MG63 (cell line): ENCODE measurements around the gene DMRT3. TPM values are rescaled to one million over a fixed set of nuclear protein-coding genes. Genes with fewer than 3 reads are reported as not detected.
A peak's percentile ranks its signal among the peaks of the same experiment; 100 is the strongest.

Source experiments
- DNase-seq: peaks from one replicate; pipeline ENCODE4 v3.0.0-alpha.2; 2020
- H3K27me3 ChIP-seq: fragments of 250-450 bp; sonication (Bioruptor Pico); 2 replicates; pipeline ENCODE4 v1.5.1; 2020; ENCODE audit warnings: mild to moderate bottlenecking, moderate library complexity
- H3K36me3 ChIP-seq: fragments of 250-450 bp; sonication (Bioruptor Pico); 2 replicates; pipeline ENCODE4 v1.5.1; 2020; ENCODE audit warnings: mild to moderate bottlenecking, moderate library complexity
- H3K4me3 ChIP-seq: fragments of 250-450 bp; sonication (Bioruptor Pico); 2 replicates; pipeline ENCODE4 v1.5.1; 2020; ENCODE audit warnings: mild to moderate bottlenecking, moderate library complexity
- H3K9me3 ChIP-seq: fragments of 250-450 bp; sonication (Bioruptor Pico); 2 replicates; pipeline ENCODE4 v1.5.1; 2020; ENCODE audit warnings: mild to moderate bottlenecking, moderate library complexity
- total RNA-seq: library from RNA; depleted of rRNA; stranded (reverse); fragments of >200 nt; shearing (Covaris generic); gene quantifications from 2 replicates; pipeline ENCODE4 v1.2.3, GENCODE V29; 2014; ENCODE audit warnings: low replicate concordance

The DMRT3 gene
- total RNA-seq, 1 experiment from 2014 or later: not detected

DNA sequence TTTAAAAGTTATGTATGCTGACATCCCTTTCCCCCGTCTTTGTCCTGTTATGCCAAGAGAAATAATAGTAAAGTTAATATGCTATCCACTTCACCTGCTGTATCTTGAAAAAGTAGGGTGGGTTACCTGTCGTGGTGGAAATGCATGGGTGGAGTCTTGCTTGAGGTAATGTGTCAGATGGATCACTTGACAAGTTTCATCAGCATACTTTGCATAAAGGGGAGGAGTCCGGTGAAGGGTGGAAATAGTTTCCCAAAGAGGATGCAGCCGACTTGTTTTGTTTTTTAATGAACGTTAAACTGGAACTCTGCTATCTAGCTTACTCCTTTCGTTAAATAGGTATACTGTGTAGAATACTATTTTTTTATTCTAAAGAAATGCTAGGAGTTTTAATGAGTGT, 9.0 kb upstream of the DMRT3 start:
- Histone ChIP-seq H3K9me3 (no peaks in the 10 kb centered on the region), H3K36me3 (no peaks in the 10 kb centered on the region), H3K4me3 (peak overlapping the region; percentile 44), H3K27me3 (no peaks in the 10 kb centered on the region)
- DNase-seq: no peak

DNA sequence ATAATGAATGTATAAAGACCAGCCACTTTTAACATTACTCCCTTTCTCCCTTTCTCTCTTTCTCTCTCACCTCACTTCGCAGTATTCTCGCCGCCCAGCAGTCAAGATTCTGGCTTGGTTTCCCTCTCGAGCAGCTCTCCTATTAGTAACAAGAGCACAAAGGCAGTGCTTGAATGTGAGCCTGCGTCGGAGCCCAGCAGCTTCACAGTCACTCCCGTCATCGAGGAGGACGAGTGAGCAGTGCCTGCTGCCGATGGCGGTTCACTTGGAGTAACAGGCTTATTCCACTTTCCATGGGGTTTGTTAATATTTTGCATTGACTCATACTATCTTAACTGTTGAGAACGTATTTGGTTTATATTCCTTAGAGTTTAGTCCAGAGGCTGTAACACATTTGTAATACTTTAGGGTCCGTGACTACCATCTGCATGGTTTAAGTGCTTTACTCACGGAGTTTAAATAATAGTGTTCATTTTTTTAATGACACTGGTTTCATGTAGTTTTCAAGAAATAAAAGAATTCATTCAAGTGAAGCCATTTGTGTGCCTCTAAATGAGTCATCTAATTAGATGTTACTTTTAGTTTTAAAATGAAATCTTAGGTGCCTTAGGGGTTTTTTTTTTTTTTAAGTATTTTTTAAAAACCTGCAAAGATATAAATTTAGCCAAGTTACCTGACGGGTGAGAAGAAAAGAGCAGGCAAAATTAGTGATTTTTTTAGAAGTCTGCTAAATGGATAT, 8.4 kb upstream of the DMRT3 start:
- no peaks in the 10 kb centered on the region for H3K9me3 ChIP-seq
- H3K4me3 ChIP-seq: peak overlapping the region; percentile 44
- peak; percentile 72 for DNase-seq
- no peaks in the 10 kb centered on the region for H3K36me3 ChIP-seq
- H3K27me3 ChIP-seq: no peaks in the 10 kb centered on the region

DNA sequence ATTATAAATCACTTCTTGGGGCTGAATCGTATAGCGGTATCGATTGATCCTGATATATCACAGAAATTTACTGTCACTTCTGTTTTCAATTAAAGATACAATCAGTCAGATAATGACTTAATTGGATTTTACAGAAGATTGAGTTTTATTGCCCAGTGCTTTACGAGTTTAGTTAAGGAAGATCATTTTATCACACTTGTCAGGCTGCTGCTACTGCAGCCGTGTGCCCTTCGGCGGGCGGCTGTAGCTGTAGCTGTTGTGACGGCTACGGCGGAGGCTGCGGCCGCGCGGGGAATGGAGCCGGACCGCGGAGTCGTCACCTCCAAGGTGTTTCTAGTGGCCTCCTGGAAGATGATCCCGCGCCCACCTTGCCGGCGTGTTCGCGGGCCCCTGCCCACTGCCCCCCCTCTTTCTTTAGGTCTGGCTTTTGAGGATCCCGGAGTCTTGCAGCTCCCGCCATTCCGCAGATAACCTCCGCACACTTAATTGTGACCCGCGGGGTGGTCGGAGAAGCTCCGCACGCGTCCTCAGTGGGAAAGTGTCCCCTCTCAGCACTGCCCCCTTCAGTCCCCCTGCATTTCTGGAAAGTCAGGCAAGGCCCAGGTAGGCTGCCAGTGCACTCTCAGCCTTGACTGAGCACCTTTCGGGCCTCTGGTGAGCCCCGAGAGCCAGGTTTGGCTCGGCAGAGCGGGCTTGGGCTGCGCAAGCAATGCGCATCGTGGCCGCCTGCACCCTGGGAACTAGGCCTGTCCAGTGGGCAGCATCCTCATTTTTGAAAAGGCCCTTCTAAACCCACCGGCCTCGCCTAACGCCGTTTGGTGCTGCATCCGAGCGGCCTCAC, 6.9 kb upstream of the DMRT3 start:
- DNase-seq: no peak
- Histone ChIP-seq H3K36me3 (no peaks in the 10 kb centered on the region), H3K27me3 (no peaks in the 10 kb centered on the region), H3K9me3 (no peaks in the 10 kb centered on the region), H3K4me3 (0 out of 2 replicates have a peak overlapping the region, but pooled peaks have one; percentile 44)

DNA sequence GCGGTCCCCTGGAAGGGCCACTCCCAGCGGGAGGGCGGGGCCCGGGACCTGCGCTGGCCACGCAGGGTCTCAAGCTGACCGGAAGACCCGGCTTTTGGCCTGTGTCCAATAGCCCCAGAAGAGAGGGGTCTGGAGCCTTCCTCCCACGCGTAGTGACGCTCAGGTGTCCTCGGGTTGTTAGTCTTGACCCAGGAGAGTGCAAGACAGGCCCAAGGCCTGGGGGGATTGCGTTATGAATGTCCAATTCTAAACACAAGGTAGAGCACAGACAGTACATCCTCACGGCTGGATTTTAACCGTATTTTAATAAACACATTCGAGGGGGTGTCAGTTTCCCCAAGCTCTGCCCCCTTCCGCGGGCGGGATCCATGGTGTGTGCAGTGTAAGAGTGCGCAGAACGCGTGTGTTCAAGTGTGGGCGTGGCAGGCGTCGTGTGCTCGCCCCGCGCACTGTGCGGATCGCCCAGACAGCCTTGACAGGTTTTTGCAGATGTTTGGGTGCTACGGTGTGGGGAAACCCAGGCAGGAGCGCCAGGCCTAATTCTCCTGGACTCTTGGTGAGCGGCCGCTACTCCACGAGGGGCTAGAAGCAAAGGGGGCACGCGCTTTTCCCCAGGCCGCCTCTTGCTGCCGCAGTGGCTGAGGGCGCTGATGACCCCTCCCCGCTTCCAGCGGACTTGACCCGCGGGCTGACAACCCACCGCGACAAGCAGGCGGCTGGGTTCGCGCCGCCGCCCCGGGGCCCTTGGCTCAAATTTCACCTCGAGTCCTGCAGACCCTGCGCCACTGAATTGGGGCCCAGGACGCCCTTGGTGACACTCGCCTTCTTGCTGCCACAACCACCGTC, 6.1 kb upstream of the DMRT3 start:
- H3K4me3 ChIP-seq: no peak overlapping the region
- H3K36me3 ChIP-seq: no peaks in the 10 kb centered on the region
- no peak for DNase-seq
- H3K9me3 ChIP-seq: no peaks in the 10 kb centered on the region
- no peaks in the 10 kb centered on the region for H3K27me3 ChIP-seq

DNA sequence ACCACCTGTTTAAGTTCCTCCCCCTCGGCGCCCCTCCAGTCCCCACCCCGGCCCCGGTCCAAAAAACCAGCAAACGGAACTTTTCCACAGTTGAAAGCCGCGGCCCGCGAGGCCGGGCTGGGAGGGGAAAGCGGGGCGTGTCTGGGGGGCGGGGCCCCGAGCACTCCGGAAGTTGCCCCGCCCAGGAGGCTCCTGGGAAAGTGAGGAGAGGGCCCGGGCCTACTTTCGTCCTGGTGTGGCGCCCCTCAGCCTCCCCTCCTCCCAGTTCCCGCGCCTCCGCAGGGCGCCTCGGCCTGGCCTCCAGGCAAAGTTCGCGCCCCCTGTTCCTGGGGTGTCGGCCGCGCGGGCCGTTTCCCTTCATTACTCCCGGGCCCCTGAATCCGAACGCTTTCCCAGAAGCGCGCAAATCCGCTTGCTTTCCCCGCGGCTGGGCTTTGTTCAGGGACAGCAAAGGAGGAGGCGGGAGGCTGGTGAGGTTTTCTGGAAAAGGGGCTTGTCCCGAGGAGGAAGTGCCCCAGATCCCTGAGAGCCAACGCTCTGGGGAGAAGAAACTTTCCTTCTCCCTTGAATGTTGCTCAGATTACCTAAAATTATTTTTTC, 4.5 kb upstream of the DMRT3 start:
- Histone ChIP-seq H3K9me3 (no peaks in the 10 kb centered on the region), H3K27me3 (no peaks in the 10 kb centered on the region), H3K4me3 (peak overlapping the region; percentile 43), H3K36me3 (no peaks in the 10 kb centered on the region)
- DNase-seq: peak; percentile 69

DNA sequence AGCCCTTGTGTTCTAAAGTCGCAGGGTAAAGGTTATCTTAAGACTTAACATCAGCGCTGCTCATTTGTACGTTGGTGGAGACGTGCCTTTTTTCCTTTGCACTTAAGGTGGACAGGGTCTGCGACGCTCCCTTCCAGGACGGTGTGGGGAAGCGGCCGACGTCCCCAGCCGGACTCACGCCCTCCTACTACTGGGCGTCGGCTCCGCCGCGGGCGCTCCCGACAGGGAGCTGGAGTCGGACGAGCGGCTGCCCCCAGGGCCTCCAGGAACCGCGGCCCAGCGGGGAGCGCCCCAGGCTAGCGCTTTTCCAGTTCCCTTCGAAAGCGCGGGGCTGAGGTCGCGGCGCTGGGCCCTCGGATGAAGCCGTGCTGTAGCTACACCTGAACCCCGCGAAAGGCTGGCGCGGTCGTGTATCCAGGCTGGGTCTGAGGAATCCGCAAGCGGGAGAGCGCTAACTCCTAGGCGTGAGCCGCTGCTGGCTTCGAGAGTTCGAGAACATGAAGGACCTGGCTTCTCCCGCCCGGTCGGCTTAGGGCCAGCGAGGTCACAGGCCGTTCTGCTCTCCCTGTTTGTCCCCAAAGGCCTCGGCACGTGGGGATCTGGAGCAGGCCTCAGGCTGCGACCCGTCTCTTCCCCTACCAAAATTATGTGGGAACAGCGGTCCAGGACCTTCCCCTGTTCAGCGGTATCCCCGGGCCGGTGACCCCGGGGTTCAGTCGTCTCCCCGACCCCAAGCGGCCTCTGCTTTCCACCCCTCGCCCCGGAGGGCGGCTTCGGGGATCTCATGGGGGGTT, 3.8 kb upstream of the DMRT3 start:
- no peaks in the 10 kb centered on the region for H3K36me3 ChIP-seq
- no peaks in the 10 kb centered on the region for H3K27me3 ChIP-seq
- no peak for DNase-seq
- no peaks in the 10 kb centered on the region for H3K9me3 ChIP-seq
- peak overlapping the region; percentile 43 for H3K4me3 ChIP-seq

DNA sequence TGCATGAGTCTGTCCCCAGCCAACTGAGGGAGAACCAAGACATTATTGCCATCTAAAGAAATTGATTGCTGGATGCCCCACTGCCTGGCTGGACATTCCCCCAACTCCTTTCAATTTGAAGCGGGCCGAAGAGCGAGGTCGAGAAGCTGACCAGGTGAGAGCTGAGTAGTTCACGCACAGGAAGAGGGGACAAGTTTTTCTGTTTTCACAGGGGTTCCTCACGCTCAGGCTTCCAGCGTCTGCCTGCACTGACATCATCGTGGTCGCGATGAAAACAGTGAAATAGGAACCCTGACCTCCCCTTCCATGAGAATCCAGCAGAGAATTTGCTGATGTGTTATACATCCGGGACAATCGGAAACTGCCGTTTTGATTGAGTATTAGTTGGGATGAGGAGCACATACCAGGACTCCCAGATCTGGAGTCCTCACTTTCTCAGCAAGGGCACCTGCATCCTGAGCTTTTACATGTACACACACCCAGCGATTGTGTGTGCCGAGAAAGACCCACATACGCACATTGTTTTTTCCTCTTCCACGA, 3.1 kb upstream of the DMRT3 start:
- Histone ChIP-seq H3K9me3 (no peaks in the 10 kb centered on the region), H3K36me3 (no peaks in the 10 kb centered on the region), H3K4me3 (no peak overlapping the region), H3K27me3 (no peaks in the 10 kb centered on the region)
- no peak for DNase-seq

DNA sequence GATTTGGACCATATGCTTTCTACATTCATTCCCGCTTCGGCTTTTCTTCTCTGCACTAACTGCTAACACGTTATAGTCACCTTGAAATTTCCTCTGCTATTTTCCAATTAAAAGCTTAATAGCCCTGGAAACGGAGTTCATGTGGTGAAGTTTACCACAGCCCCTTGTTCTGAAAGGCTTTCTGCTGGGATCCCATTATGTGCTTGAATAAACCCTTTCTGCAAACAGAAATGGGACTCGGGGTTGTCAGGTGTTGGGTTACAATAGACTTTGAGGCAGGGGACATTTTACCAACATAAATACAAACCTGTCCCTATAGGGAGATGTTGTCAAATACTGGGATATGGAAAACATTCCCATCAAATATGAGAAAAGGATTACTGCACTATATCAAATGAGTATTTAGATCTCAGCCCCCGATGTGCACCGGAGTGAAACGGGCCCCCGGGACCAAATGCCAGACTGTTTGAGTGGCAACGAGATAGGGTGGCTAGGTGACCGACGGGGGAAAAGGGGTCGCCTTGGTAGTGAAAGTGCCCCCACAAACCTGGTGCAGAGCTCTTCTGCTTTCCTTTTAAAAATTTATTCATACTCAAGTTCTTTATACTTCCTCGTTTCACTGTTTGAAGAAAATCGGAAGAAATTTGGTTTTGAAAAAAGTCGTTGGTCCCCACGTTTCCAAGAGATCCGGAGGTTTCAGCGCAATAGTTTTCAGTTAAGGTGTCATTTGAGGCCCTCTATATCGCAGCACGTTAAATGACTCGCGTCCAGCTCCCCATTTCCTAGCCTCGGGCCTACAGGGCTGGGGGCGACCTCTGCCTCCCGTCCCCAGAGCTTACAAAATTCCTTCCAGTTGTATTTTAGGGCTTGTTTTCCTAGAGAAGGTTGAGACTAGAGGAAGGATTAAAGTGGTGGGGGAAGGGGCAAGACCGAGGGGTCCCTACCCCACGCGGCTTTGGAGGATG, 2.1 kb upstream of the DMRT3 start:
- Histone ChIP-seq H3K36me3 (no peaks in the 10 kb centered on the region), H3K27me3 (no peaks in the 10 kb centered on the region), H3K4me3 (no peak overlapping the region), H3K9me3 (no peaks in the 10 kb centered on the region)
- DNase-seq: no peak

DNA sequence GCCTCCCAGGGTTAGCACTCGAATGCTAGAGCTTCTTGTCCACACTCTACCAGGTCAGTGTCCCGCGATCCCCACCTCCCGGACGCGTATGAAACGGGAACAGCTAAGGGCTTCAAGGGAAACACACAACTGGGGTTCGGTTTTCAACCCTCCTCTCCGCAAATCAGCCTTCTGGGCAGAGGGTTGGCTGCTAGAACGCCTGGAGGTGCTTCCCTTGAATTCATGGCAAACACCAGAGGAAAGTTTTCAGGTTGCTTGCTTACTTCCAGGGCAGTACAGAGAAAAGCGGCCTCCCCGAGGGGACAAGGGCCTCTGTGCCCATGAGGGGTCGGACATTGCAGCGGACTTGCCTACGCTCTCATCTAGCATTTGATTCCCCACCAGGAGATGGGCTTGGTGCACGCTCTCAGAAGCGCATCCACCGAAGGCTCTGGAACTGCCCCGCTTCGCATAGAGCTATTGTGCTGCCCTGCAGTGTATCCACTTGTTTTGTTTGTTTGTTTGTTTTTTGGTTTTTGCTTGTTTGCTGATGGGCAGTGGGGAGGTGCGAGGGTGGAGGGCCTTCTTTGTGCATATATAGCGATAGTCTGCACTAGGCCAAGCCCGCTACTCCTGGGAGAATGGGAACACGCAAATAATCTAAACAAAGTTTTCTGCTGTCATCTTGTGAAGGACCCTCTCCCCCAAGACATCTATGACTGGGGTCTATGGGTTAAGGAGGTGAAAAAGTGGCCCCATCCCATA, 1.3 kb upstream of the DMRT3 start:
- H3K27me3 ChIP-seq: no peaks in the 10 kb centered on the region
- no peak for DNase-seq

DNA sequence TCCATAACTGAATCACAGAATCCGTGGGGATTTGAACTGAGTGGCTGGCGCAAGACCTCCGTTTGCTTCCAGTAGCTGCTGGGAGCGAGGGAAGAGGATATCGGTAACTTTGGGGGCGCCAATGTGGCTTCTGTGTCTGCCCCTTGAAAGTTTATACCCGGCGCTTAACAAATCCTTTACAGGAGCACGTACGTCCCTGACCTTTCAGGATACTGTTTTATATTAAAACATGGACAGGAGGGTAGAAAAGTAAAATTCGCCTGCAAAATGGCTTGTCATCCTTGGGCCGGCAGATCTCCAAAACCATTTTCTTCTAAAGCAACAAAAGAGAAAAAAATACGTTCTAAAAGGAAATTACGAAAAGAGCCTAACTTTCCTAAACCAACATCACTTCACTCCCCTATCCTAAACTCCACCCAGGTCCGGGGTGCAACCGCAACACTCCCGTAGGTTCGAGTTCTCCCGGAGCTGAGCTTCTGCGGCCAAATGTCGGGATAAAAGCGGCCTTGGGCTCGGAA, 656 bp upstream of the DMRT3 start:
- DNase-seq: no peak
- Histone ChIP-seq H3K9me3 (no peaks in the 10 kb centered on the region), H3K36me3 (no peaks in the 10 kb centered on the region), H3K4me3 (peak overlapping the region; percentile 48), H3K27me3 (no peaks in the 10 kb centered on the region)

More for the DNA sequence above, 1.3 kb upstream of the DMRT3 start:
- Histone ChIP-seq H3K9me3 (no peaks in the 10 kb centered on the region), H3K4me3 (no peak overlapping the region), H3K36me3 (no peaks in the 10 kb centered on the region)

DNA sequence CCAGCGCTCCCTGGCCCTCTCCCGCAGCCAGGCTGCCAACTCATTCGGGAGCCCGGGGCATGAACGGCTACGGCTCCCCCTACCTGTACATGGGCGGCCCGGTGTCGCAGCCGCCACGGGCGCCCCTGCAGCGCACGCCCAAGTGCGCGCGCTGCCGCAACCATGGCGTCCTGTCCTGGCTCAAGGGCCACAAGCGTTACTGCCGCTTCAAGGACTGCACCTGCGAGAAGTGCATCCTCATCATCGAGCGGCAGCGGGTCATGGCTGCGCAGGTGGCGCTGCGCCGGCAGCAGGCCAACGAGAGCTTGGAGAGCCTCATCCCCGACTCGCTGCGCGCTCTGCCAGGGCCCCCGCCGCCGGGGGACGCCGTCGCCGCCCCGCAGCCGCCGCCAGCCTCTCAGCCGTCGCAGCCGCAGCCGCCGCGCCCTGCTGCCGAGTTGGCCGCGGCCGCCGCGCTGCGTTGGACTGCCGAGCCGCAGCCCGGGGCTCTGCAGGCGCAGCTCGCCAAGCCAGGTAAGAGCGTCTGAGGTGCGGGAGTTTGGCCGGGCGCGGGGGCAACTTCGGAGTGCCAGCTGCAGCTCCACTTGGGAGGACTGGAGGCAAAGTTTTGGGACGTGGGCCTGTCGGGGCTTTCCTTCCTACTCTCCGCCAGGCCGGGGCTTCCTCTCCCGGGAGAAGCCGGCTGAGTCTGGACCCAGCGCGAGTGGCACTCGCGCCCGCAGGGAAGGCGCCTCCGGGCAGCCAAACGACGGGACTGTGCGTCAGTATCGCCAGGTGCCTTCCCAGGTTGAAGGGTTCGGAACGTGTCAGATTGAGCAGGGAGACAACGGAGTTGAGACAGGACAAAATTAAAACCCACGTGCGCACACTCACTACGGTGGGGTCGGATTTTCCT, 735 bp downstream of the DMRT3 start:
- Histone ChIP-seq H3K27me3 (no peaks in the 10 kb centered on the region), H3K9me3 (no peaks in the 10 kb centered on the region), H3K4me3 (peak overlapping the region; percentile 48), H3K36me3 (no peaks in the 10 kb centered on the region)
- no peak for DNase-seq

DNA sequence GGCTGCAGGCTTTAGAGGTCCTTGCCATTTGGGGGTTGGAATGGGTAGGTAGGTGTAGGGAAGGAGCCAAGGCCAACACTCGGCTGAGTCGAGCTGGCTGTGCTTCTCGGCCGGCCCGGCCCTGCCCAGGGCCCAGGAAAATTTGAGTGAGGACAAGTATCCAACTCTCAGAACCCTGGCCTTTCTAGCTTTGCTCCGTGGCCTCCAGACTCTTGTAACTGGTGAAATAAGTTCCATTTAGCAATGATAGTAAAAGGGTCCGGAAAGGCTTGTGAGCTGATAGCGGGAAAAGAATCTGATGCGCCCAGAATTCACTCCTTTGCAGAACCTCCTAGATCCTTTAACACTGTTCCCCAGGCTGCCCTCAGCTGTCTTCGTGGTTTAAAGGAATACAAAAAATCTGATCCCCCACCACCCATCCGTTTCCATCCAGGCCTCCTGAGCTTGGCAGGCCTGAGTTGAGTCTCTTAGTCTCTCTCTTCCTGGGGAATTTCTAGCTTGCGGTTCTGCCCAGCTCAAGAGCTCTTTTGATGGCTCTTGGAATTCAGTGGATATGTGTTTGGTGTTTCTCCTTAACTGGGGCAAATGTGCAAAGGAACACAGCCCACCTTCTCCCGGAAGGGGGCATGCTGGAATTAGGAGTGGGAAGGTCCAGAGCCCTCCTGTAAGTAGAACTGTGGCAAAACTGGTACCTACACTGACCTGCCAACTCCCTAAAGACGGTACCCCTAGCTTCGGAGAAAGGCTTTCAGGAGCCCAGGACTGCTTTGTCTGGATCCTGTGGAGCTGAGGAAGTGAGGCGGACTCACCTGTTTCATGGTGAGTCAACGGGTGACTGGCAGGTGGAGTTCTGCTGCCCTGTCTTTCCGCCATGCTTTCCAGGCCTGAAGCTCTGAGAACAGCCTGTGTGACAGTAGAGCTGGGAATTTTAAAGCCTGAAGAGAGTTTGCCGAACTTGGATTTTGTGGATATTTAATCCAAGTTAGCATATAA, 1.7 kb downstream of the DMRT3 start:
- Histone ChIP-seq H3K9me3 (no peaks in the 10 kb centered on the region), H3K27me3 (no peaks in the 10 kb centered on the region), H3K4me3 (no peak overlapping the region), H3K36me3 (no peaks in the 10 kb centered on the region)
- no peak for DNase-seq
